ENCODE results near the gene CAND1. TPM values are rescaled to one million over a fixed set of nuclear protein-coding genes. Genes with fewer than 3 reads are reported as not detected.

The CAND1 gene
- total RNA-seq, 5 donors from 2014 or later (not counting 1 experiment from before 2014, with no cell fraction given), result 91.4 to 113 (median 107) TPM

GRCh38 chr12:67344979-67345710, 76.0 kb downstream of the CAND1 start:
- H3K9me3 Mint-ChIP-seq, result peaks cover 5 to 27% (median 20%) of the 10 kb centered on the region in 3 donors
- H3K9me3 ChIP-seq, result no peaks in the 10 kb centered on the region
- POLR2A ChIA-PET, result interaction anchor here in 1 of 2 donors (0.6 kb wide), 1 partner anchor 245 kb away, joined by 7 read pairs; no protein-coding TSS in a partner anchor

DNA sequence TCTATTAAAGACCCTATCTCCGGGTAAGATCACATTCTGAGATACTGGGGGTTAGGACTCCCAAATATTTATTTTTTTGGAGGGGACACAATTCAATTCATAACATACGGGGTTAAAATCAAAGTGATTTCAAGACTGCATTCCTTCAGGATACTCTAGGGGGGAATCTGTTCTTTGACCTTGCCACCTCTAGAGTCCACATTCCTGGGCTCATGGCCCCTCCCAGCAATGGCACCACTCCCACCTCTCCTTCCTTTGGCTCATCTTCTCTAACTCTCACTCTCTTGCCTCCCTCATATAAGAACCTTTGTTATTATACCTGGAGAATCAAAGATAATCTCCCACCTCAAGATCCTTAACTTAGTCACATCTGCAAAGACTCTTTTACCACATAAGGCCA, 79.5 kb downstream of the CAND1 start:
- peaks cover 0 to 5% (median 2%) of the 10 kb centered on the region in 3 donors for H3K4me1 Mint-ChIP-seq
- no peaks in the 10 kb centered on the region for H3K9me3 ChIP-seq
- H3K27me3 Mint-ChIP-seq, result peaks cover 0 to 6% of the 10 kb centered on the region in 2 donors
- no peaks in the 10 kb centered on the region for H3K4me1 ChIP-seq (ENCODE audit: control insufficient read depth in 1 of 2, extremely low read depth in 1 of 2, insufficient read depth in 2 of 2, low read length in 2 of 2)
- peaks cover 0 to 18% (median 7%) of the 10 kb centered on the region in 3 donors for H3K9me3 Mint-ChIP-seq
- H3K27me3 ChIP-seq (replicated peaks in 1 of 2; ENCODE audit: control insufficient read depth in 2 of 2, extremely low read depth in 1 of 2, insufficient read depth in 2 of 2, low read length in 1 of 2), result no peaks in the 10 kb centered on the region
- POLR2A ChIA-PET, result no interaction called here
- no CpG with 5 or more reads among the region's 2 CpGs for WGBS (ENCODE audit: insufficient coverage)
- no peak overlapping the region for H3K27ac Mint-ChIP-seq
- H3K4me3 Mint-ChIP-seq, result no peak overlapping the region
- no peak for DNase-seq
- no peak overlapping the region for H3K27ac ChIP-seq (ENCODE audit: low read length)
- H3K4me3 ChIP-seq (ENCODE audit: control insufficient read depth in 1 of 2, extremely low read depth in 1 of 2, low read length in 1 of 2), result no peak overlapping the region
- ATAC-seq (replicated peaks in 1 of 4), result no peak
- CTCF ChIA-PET, result no interaction called here
- H3K36me3 Mint-ChIP-seq, result peaks cover 20% of the 10 kb centered on the region
- H3K36me3 ChIP-seq (ENCODE audit: control insufficient read depth in 2 of 2, extremely low read depth in 1 of 2, insufficient read depth in 1 of 2, low read length in 1 of 2), result no peaks in the 10 kb centered on the region

More at GRCh38 chr12:67344979-67345710, 76.0 kb downstream of the CAND1 start:
- WGBS (ENCODE audit: insufficient coverage), result no CpG with 5 or more reads among the region's 2 CpGs
- Histone ChIP-seq H3K36me3 (ENCODE audit: control insufficient read depth in 2 of 2, extremely low read depth in 1 of 2, insufficient read depth in 1 of 2, low read length in 1 of 2) (no peaks in the 10 kb centered on the region), H3K27me3 (replicated peaks in 1 of 2; ENCODE audit: control insufficient read depth in 2 of 2, extremely low read depth in 1 of 2, insufficient read depth in 2 of 2, low read length in 1 of 2) (no peaks in the 10 kb centered on the region), H3K27ac (ENCODE audit: low read length) (no peak overlapping the region), H3K4me3 (ENCODE audit: control insufficient read depth in 1 of 2, extremely low read depth in 1 of 2, low read length in 1 of 2) (no peak overlapping the region), H3K4me1 (ENCODE audit: control insufficient read depth in 1 of 2, extremely low read depth in 1 of 2, insufficient read depth in 2 of 2, low read length in 2 of 2) (no peaks in the 10 kb centered on the region)
- peaks cover 37% of the 10 kb centered on the region for H3K36me3 Mint-ChIP-seq
- H3K27ac Mint-ChIP-seq, result no peak overlapping the region
- CTCF ChIA-PET, result interaction anchor here in 1 of 2 donors (1.6 kb wide), 1 partner anchor 9 kb away, joined by 5 read pairs; no protein-coding TSS in a partner anchor
- no peaks in the 10 kb centered on the region for H3K4me1 Mint-ChIP-seq
- ATAC-seq (replicated peaks in 1 of 4) (no peak), DNase-seq (no peak)
- H3K4me3 Mint-ChIP-seq, result no peak overlapping the region
- peaks cover 0 to 6% of the 10 kb centered on the region in 2 donors for H3K27me3 Mint-ChIP-seq

GRCh38 chr12:67352682-67353081, 83.5 kb downstream of the CAND1 start:
- Histone ChIP-seq H3K9me3 (no peaks in the 10 kb centered on the region), H3K27me3 (replicated peaks in 1 of 2; ENCODE audit: control insufficient read depth in 2 of 2, extremely low read depth in 1 of 2, insufficient read depth in 2 of 2, low read length in 1 of 2) (no peaks in the 10 kb centered on the region), H3K36me3 (ENCODE audit: control insufficient read depth in 2 of 2, extremely low read depth in 1 of 2, insufficient read depth in 1 of 2, low read length in 1 of 2) (no peaks in the 10 kb centered on the region), H3K27ac (ENCODE audit: low read length) (no peak overlapping the region), H3K4me1 (ENCODE audit: control insufficient read depth in 1 of 2, extremely low read depth in 1 of 2, insufficient read depth in 2 of 2, low read length in 2 of 2) (peaks cover 0 to 12% of the 10 kb centered on the region in 2 experiments), H3K4me3 (ENCODE audit: control insufficient read depth in 1 of 2, extremely low read depth in 1 of 2, low read length in 1 of 2) (no peak overlapping the region)
- WGBS (ENCODE audit: insufficient coverage), result no CpG with 5 or more reads among the region's 2 CpGs
- ATAC-seq (replicated peaks in 1 of 4), result no peak
- H3K36me3 Mint-ChIP-seq, result peaks cover 11% of the 10 kb centered on the region
- DNase-seq, result no peak
- ChIA-PET POLR2A (interaction anchor here in 1 of 2 donors (0.6 to 0.7 kb wide), 2 partner anchors 1257 to 1263 kb away, joined by 4 read pairs; no protein-coding TSS in a partner anchor), CTCF (interaction anchor here in 1 of 2 donors (8.3 kb wide), 1 partner anchor 588 kb away, joined by 257 read pairs; no protein-coding TSS in a partner anchor)
- no peak overlapping the region for H3K4me3 Mint-ChIP-seq
- no peak overlapping the region for H3K27ac Mint-ChIP-seq
- peaks cover 0 to 8% (median 0%) of the 10 kb centered on the region in 3 donors for H3K9me3 Mint-ChIP-seq
- peaks cover 0 to 6% of the 10 kb centered on the region in 2 donors for H3K27me3 Mint-ChIP-seq
- H3K4me1 Mint-ChIP-seq, result peaks cover 14 to 24% (median 21%) of the 10 kb centered on the region in 3 donors

- Histone ChIP-seq H3K9me3 (no peaks in the 10 kb centered on the region), H3K4me3 (ENCODE audit: control insufficient read depth in 1 of 2, extremely low read depth in 1 of 2, low read length in 1 of 2) (no peak overlapping the region), H3K27ac (ENCODE audit: low read length) (no peak overlapping the region), H3K27me3 (replicated peaks in 1 of 2; ENCODE audit: control insufficient read depth in 2 of 2, extremely low read depth in 1 of 2, insufficient read depth in 2 of 2, low read length in 1 of 2) (no peaks in the 10 kb centered on the region), H3K36me3 (ENCODE audit: control insufficient read depth in 2 of 2, extremely low read depth in 1 of 2, insufficient read depth in 1 of 2, low read length in 1 of 2) (no peaks in the 10 kb centered on the region), H3K4me1 (ENCODE audit: control insufficient read depth in 1 of 2, extremely low read depth in 1 of 2, insufficient read depth in 2 of 2, low read length in 2 of 2) (peaks cover 0 to 12% of the 10 kb centered on the region in 2 experiments)
- H3K27me3 Mint-ChIP-seq, result no peaks in the 10 kb centered on the region
- WGBS (ENCODE audit: insufficient coverage), result 33% methylated on average over 1 of the region's 5 CpGs
- no peaks in the 10 kb centered on the region for H3K36me3 Mint-ChIP-seq
- H3K4me1 Mint-ChIP-seq, result peaks cover 14 to 24% (median 21%) of the 10 kb centered on the region in 3 donors
- DNase-seq (no peak), ATAC-seq (replicated peaks in 1 of 4) (no peak)
- CTCF ChIA-PET, result interaction anchor here (0.7 to 8.3 kb wide), 18 partner anchors 8 to 963 kb away, joined by 3 to 257 read pairs (median 3); no protein-coding TSS in a partner anchor
- no peak overlapping the region for H3K4me3 Mint-ChIP-seq
- H3K27ac Mint-ChIP-seq, result peak overlapping the region in 1 of 2 donors; percentile 29
- POLR2A ChIA-PET, result interaction anchor here in 1 of 2 donors (0.6 kb wide), 1 partner anchor 591 kb away, joined by 3 read pairs; no protein-coding TSS in a partner anchor
- H3K9me3 Mint-ChIP-seq, result no peaks in the 10 kb centered on the region
These were observed 85.2 kb downstream of the CAND1 start for GRCh38 chr12:67354322-67354721.

GRCh38 chr12:67354966-67355365, 85.8 kb downstream of the CAND1 start:
- no peaks in the 10 kb centered on the region for H3K36me3 Mint-ChIP-seq
- ATAC-seq (replicated peaks in 1 of 4) (no peak), DNase-seq (no peak)
- H3K4me1 Mint-ChIP-seq, result peaks cover 14 to 24% (median 21%) of the 10 kb centered on the region in 3 donors
- H3K27ac ChIP-seq (ENCODE audit: low read length), result no peak overlapping the region
- WGBS (ENCODE audit: insufficient coverage), result no CpG with 5 or more reads among the region's 1 CpG
- no peak overlapping the region for H3K4me3 ChIP-seq (ENCODE audit: control insufficient read depth in 1 of 2, extremely low read depth in 1 of 2, low read length in 1 of 2)
- H3K36me3 ChIP-seq (ENCODE audit: control insufficient read depth in 2 of 2, extremely low read depth in 1 of 2, insufficient read depth in 1 of 2, low read length in 1 of 2), result no peaks in the 10 kb centered on the region
- no peak overlapping the region for H3K27ac Mint-ChIP-seq
- CTCF ChIA-PET, result interaction anchor here (0.7 to 8.3 kb wide), 16 partner anchors 9 to 962 kb away, joined by 3 to 257 read pairs (median 3); no protein-coding TSS in a partner anchor
- no peaks in the 10 kb centered on the region for H3K9me3 ChIP-seq
- H3K27me3 Mint-ChIP-seq, result no peaks in the 10 kb centered on the region
- no peaks in the 10 kb centered on the region for H3K27me3 ChIP-seq (replicated peaks in 1 of 2; ENCODE audit: control insufficient read depth in 2 of 2, extremely low read depth in 1 of 2, insufficient read depth in 2 of 2, low read length in 1 of 2)
- H3K4me1 ChIP-seq (ENCODE audit: control insufficient read depth in 1 of 2, extremely low read depth in 1 of 2, insufficient read depth in 2 of 2, low read length in 2 of 2), result peaks cover 0 to 12% of the 10 kb centered on the region in 2 experiments
- no peaks in the 10 kb centered on the region for H3K9me3 Mint-ChIP-seq
- no peak overlapping the region for H3K4me3 Mint-ChIP-seq
- POLR2A ChIA-PET, result interaction anchor here (0.6 kb wide), 2 partner anchors 590 to 1011 kb away, joined by 3 to 4 read pairs; no protein-coding TSS in a partner anchor

All from T-cell (primary cell).